A549 (cell line): Measurements from ENCODE around the gene AFDN. TPM values are rescaled to one million over a fixed set of nuclear protein-coding genes. Genes with fewer than 3 reads are reported as not detected.

Experiments used
- ATAC-seq, 2 experiments: fragments of 200-7000 bp in 1 of 2; fragments of >200 bp in 1 of 2; cut with Nextera tagmentation in 1 of 2; cut with Tn5 transposase in 1 of 2; 3 replicates each; pipeline versions ENCODE4 v1.8.0 to v1.9.1; 2018 to 2020; ENCODE audit warnings: mild to moderate bottlenecking in 1 of 2, moderate library complexity in 1 of 2
- CTCF ChIA-PET: fragments of 300-600 bp; sonication (Branson Sonifier 250); formaldehyde crosslinking; extraction: SDS; loops from one replicate; lab custom pipeline; 2021; ENCODE audit warnings: antibody characterized with exemption, inconsistent platforms; lab: Yijun Ruan, JAX
- POLR2A ChIA-PET: fragments of 350-600 bp; formaldehyde crosslinking; extraction: SDS; loops from one replicate; lab custom pipeline; 2021; ENCODE audit warnings: antibody characterized with exemption, inconsistent platforms; lab: Yijun Ruan, JAX
- DNase-seq, 2 experiments: peaks; one replicate each; pipeline versions ENCODE4 v3.0.0 to v3.0.0-alpha.2; 2011 to 2016; ENCODE audit warnings: low read depth in 1 of 2, low spot score in 1 of 2
- FAIRE-seq: peaks from 2 replicates; lab custom pipeline; 2011; peaks lifted over from hg19 to GRCh38; lab: Jason Lieb, UNC
- H3K27ac ChIP-seq, 2 experiments: fragments of >200 bp; sonication (Bioruptor Twin); formaldehyde crosslinking; 3 replicates each; pipeline ENCODE4 v1.5.1; 2016 to 2017
- H3K4me1 ChIP-seq: fragments of >200 bp; sonication (Bioruptor Twin); formaldehyde crosslinking; 3 replicates; pipeline ENCODE4 v1.6.1; 2016
- H3K4me2 ChIP-seq: fragments of >200 bp; sonication (Bioruptor Twin); formaldehyde crosslinking; 3 replicates; pipeline ENCODE4 v1.6.1; 2016
- H3K4me3 ChIP-seq: fragments of >200 bp; sonication (Bioruptor Twin); formaldehyde crosslinking; 3 replicates; pipeline ENCODE4 v1.5.1; 2016
- H3K9me3 ChIP-seq: fragments of >200 bp; sonication (Bioruptor Twin); formaldehyde crosslinking; 3 replicates; pipeline ENCODE4 v1.6.1; 2016
- BHLHE40 ChIP-seq: IDR thresholded peaks from 2 replicates; pipeline ENCODE4 v1.6.1; 2012; ENCODE audit warnings: low read depth, low read length, inconsistent platforms
- CBX2 ChIP-seq: fragments of 200-600 bp; sonication (generic); IDR thresholded peaks from 2 replicates; pipeline ENCODE4 v1.6.1; 2016; ENCODE audit warnings: low read depth, mild to moderate bottlenecking, borderline replicate concordance
- CTCF ChIP-seq: fragments of >200 bp; sonication (Bioruptor Twin); formaldehyde crosslinking; IDR thresholded peaks from 3 replicates; pipeline ENCODE4 v1.5.1; 2016
- EHF ChIP-seq: fragments of 250-450 bp; sonication (Bioruptor Pico); IDR thresholded peaks from 2 replicates; pipeline ENCODE4 v1.5.0; 2020; ENCODE audit warnings: mild to moderate bottlenecking
- ESRRA ChIP-seq: fragments of 150-350 bp; IDR thresholded peaks from 2 replicates; pipeline ENCODE4 v1.6.1; 2014; ENCODE audit warnings: mild to moderate bottlenecking, low read length, borderline replicate concordance
- FOXS1 ChIP-seq: fragments of 250-450 bp; sonication (Bioruptor Pico); IDR thresholded peaks from 2 replicates; pipeline ENCODE4 v1.5.0; 2020; ENCODE audit warnings: mild to moderate bottlenecking, moderate library complexity
- GATA3 ChIP-seq: IDR thresholded peaks from 2 replicates; pipeline ENCODE4 v1.6.1; 2012; ENCODE audit warnings: borderline replicate concordance
- HDAC2 ChIP-seq: fragments of 200-600 bp; sonication (generic); IDR thresholded peaks from 2 replicates; pipeline ENCODE4 v1.6.1; 2016
- HEYL ChIP-seq: fragments of 250-450 bp; sonication (Bioruptor Pico); IDR thresholded peaks from 2 replicates; pipeline ENCODE4 v1.8.0; 2021; ENCODE audit warnings: mild to moderate bottlenecking, moderate library complexity
- HOXB5 ChIP-seq: fragments of 250-450 bp; sonication (Bioruptor Pico); IDR thresholded peaks from 2 replicates; pipeline ENCODE4 v1.5.0; 2020; ENCODE audit warnings: mild to moderate bottlenecking, moderate library complexity
- KDM5A ChIP-seq: fragments of 200-600 bp; sonication (generic); IDR thresholded peaks from 2 replicates; pipeline ENCODE4 v1.6.1; 2016; ENCODE audit warnings: antibody characterized with exemption, mild to moderate bottlenecking
- MAZ ChIP-seq: fragments of 150-350 bp; IDR thresholded peaks from 2 replicates; pipeline ENCODE4 v1.6.1; 2014; ENCODE audit warnings: antibody characterized with exemption, low read depth, low read length, borderline replicate concordance
- NFE2L2 ChIP-seq: fragments of 150-350 bp; conservative IDR thresholded peaks from 2 replicates; pipeline ENCODE4 v1.6.1; 2014; ENCODE audit warnings: low read length
- PHF8 ChIP-seq: fragments of 200-600 bp; sonication (generic); IDR thresholded peaks from 2 replicates; pipeline ENCODE4 v1.6.1; 2016; ENCODE audit warnings: low read depth, mild to moderate bottlenecking, antibody characterized with exemption, moderate library complexity, borderline replicate concordance
- POLR2AphosphoS2 ChIP-seq: conservative IDR thresholded peaks from 2 replicates; pipeline ENCODE4 v1.6.1; 2012; ENCODE audit warnings: low read length, improper control_type of control experiment, inconsistent platforms
- RFX5 ChIP-seq: fragments of 450-650 bp; IDR thresholded peaks from 2 replicates; pipeline ENCODE4 v1.7.1; 2014; ENCODE audit warnings: antibody characterized with exemption, mild to moderate bottlenecking, moderate library complexity
- TFCP2L1 ChIP-seq: fragments of 250-450 bp; sonication (Bioruptor Pico); IDR thresholded peaks from 2 replicates; pipeline ENCODE4 v1.5.0; 2021; ENCODE audit warnings: mild to moderate bottlenecking
- USF2 ChIP-seq: fragments of 450-650 bp; IDR thresholded peaks from 2 replicates; pipeline ENCODE4 v1.6.1; 2014; ENCODE audit warnings: antibody characterized with exemption
- ZSCAN20 ChIP-seq: fragments of 250-450 bp; sonication (Bioruptor Pico); IDR thresholded peaks from 2 replicates; pipeline ENCODE4 v1.8.0; 2022; ENCODE audit warnings: mild to moderate bottlenecking, moderate library complexity
- WGBS: methylation state at CpG from one replicate; pipeline ENCODE4 v1.1.6; 2017; ENCODE audit errors: missing lambda C conversion rate; 5-methylcytosine and 5-hydroxymethylcytosine counted together
- polyA plus RNA-seq, 4 experiments: library from polyadenylated mRNA; depleted of rRNA in 3 of 4; stranded (reverse); fragments of >200 nt; fragmentation: RNase III in 1 of 4; extraction: RNeasy Plus Mini Kit Qiagen cat#74134 plus additional on column Dnase treatment in 1 of 4; gene quantifications; 2 replicates in 3 of 4; 3 replicates in 1 of 4; pipeline ENCODE4 v1.2.3, GENCODE V29; 2011 to 2017
- TF ChIP-seq, protein P1 (sequence below): fragments of 250-450 bp; sonication (Bioruptor Pico); IDR thresholded peaks from 2 replicates; pipeline ENCODE4 v1.5.0; 2020; ENCODE audit warnings: low read depth, mild to moderate bottlenecking, moderate library complexity

The AFDN gene
- polyA plus RNA-seq, 2 of the 4 experiments (the other 2 are of a cell fraction) = 17.5 to 40.8 TPM

GRCh38 chr6:167855825-167856425 is 29.2 kb downstream of the AFDN start:
- Histone ChIP-seq H3K4me3 (no peak overlapping the region), H3K9me3 (no peaks in the 10 kb centered on the region), H3K27ac (no peak overlapping the region), H3K4me1 (peaks cover 9% of the 10 kb centered on the region; the same call in 2 of the 3 replicates), H3K4me2 (peak overlapping the region; percentile 8; the same call in 1 of the 3 replicates)
- ChIA-PET POLR2A (no interaction called here), CTCF (interaction anchor here (0.6 kb wide), 1 partner anchor 31 kb away, joined by 3 read pairs; no protein-coding TSS in a partner anchor)
- 58% methylated on average over 6 of the region's 6 CpGs for WGBS
- ATAC-seq (peak; percentile 61 to 85), FAIRE-seq (no peak), DNase-seq (peak; percentile 2 to 19)
- TF ChIP-seq ESRRA (no peak), HDAC2 (no peak), FOXS1 (CRISPR knock-in tag) (no peak), CTCF (no peak), CBX2 (no peak), PHF8 (no peak), HEYL (CRISPR knock-in tag) (no peak), NFE2L2 (no peak), USF2 (no peak), GATA3 (no peak), MAZ (no peak), BHLHE40 (no peak), EHF (CRISPR knock-in tag) (no peak), ZSCAN20 (CRISPR knock-in tag) (no peak)
- TF ChIP-seq, protein P1, sequence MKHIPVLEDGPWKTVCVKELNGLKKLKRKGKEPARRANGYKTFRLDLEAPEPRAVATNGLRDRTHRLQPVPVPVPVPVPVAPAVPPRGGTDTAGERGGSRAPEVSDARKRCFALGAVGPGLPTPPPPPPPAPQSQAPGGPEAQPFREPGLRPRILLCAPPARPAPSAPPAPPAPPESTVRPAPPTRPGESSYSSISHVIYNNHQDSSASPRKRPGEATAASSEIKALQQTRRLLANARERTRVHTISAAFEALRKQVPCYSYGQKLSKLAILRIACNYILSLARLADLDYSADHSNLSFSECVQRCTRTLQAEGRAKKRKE (CRISPR knock-in tag) = no peak

- Histone ChIP-seq H3K4me1 (peaks cover 9% of the 10 kb centered on the region; the same call in 2 of the 3 replicates), H3K4me3 (no peak overlapping the region), H3K27ac (no peak overlapping the region), H3K9me3 (no peaks in the 10 kb centered on the region), H3K4me2 (no peak overlapping the region)
- TF ChIP-seq, protein P1 (CRISPR knock-in tag) = no peak
- no peak for TF ChIP-seq ZSCAN20 (CRISPR knock-in tag)
- TF ChIP-seq RFX5 = no peak
- no peak for TF ChIP-seq HOXB5 (CRISPR knock-in tag)
- TF ChIP-seq TFCP2L1 (CRISPR knock-in tag) = no peak
- TF ChIP-seq POLR2AphosphoS2 = no peak
- TF ChIP-seq USF2 = no peak
- TF ChIP-seq KDM5A = no peak
- no peak for TF ChIP-seq GATA3
- TF ChIP-seq BHLHE40 = no peak
- ATAC-seq (no peak), FAIRE-seq (no peak), DNase-seq (no peak)
- WGBS = 96% methylated on average over 1 of the region's 1 CpG
- POLR2A ChIA-PET = no interaction called here
- CTCF ChIA-PET = no interaction called here
These were observed 29.8 kb downstream of the AFDN start for GRCh38 chr6:167856474-167856873.
